LNCaP clone FGC (cell line): ENCODE results near the gene PPP6R3.
A peak's percentile ranks its signal among the peaks of the same experiment; 100 is the strongest.

ENCODE experiments used
- DNase-seq: peaks from one replicate; pipeline ENCODE4 v3.0.0-alpha.2; 2011; ENCODE audit warnings: low read depth
- H3K4me3 ChIP-seq: 2 replicates; pipeline ENCODE4 v1.5.1; 2011; ENCODE audit warnings: mild to moderate bottlenecking, low read depth, low read length, control low read depth
- TF ChIP-seq, protein P1 (sequence below): IDR thresholded peaks from 2 replicates; pipeline ENCODE4 v1.5.1; 2012; ENCODE audit warnings: mild to moderate bottlenecking; ENCODE audit not compliant: control insufficient read depth, insufficient read depth; ENCODE audit errors: extremely low read depth

PPP6R3 gene

GRCh38 chr11:68480852-68481510 is 20.4 kb downstream of the PPP6R3 start:
- TF ChIP-seq, protein P1, sequence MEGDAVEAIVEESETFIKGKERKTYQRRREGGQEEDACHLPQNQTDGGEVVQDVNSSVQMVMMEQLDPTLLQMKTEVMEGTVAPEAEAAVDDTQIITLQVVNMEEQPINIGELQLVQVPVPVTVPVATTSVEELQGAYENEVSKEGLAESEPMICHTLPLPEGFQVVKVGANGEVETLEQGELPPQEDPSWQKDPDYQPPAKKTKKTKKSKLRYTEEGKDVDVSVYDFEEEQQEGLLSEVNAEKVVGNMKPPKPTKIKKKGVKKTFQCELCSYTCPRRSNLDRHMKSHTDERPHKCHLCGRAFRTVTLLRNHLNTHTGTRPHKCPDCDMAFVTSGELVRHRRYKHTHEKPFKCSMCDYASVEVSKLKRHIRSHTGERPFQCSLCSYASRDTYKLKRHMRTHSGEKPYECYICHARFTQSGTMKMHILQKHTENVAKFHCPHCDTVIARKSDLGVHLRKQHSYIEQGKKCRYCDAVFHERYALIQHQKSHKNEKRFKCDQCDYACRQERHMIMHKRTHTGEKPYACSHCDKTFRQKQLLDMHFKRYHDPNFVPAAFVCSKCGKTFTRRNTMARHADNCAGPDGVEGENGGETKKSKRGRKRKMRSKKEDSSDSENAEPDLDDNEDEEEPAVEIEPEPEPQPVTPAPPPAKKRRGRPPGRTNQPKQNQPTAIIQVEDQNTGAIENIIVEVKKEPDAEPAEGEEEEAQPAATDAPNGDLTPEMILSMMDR, result no peak
- DNase-seq, result no peak
- H3K4me3 ChIP-seq, result no peak overlapping the region

GRCh38 chr11:68481579-68482240 is 21.2 kb downstream of the PPP6R3 start:
- DNase-seq, result no peak
- TF ChIP-seq, protein P1, result no peak
- H3K4me3 ChIP-seq, result no peak overlapping the region

GRCh38 chr11:68488623-68489022 is 28.1 kb downstream of the PPP6R3 start:
- TF ChIP-seq, protein P1, result no peak
- DNase-seq, result no peak
- no peak overlapping the region for H3K4me3 ChIP-seq

DNA sequence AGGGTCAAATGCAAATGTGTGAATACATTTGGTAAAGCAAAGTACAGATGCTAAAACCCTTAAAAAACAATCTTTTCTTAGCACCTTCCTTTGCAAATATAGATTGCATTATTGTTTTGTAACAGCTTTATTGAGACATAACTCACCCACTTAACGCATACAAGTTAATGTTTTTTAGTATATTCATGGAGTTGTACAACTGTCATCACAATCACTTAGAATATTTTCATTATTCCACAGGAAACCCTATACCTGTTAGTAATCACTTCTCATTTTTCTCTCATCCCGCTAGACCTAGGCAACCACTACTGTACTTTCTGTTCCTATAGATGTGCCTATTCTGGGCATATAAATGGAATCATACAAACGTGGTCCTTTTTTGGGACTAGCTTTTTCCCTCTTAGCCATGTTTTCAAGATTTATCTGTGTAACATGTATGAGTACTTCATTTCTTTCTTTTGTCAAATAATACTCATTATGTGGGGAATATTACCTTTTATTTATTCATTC is 34.7 kb downstream of the PPP6R3 start:
- TF ChIP-seq, protein P1, result no peak
- no peak for DNase-seq
- no peak overlapping the region for H3K4me3 ChIP-seq

DNA sequence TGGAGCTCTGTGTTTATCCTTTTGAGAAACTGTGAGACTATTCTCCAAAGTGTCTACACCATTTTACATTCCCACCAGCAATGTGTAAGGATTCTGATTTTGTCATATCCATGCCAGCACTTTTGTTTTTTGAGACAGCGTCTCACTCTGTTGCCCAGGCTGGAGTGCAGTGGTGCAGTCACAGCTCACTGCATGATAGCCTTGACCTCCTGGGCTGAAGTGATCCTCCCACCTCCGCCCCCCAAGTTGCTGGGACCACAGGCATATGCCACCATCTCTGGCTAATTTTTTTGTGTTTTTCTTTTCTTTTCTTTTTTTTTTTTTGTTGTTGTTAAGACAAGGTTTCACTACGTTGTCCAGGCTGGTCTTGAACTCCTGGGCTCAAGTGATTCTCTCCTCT is 35.3 kb downstream of the PPP6R3 start:
- TF ChIP-seq, protein P1, result no peak
- H3K4me3 ChIP-seq, result no peak overlapping the region
- DNase-seq, result no peak

- no peak overlapping the region for H3K4me3 ChIP-seq
- TF ChIP-seq, protein P1, result no peak
- DNase-seq, result no peak
Measured at GRCh38 chr11:68497761-68498160, 37.2 kb downstream of the PPP6R3 start.

GRCh38 chr11:68498321-68498720 is 37.8 kb downstream of the PPP6R3 start:
- TF ChIP-seq, protein P1, result no peak
- DNase-seq, result peak; percentile 53
- H3K4me3 ChIP-seq, result no peak overlapping the region
